Brain pericyte (primary cell): ENCODE measurements around the gene ATG10.
"Not testable (repeated sequence)": the region's sequence is repeated elsewhere in the genome, so short reads cannot be mapped to it uniquely, and the experiment has no call there.

Source experiments
- DNase-seq: peaks from one replicate; pipeline ENCODE4 v3.0.0-alpha.2; 2012; ENCODE audit warnings: low read depth, low spot score

Gene ATG10

DNA sequence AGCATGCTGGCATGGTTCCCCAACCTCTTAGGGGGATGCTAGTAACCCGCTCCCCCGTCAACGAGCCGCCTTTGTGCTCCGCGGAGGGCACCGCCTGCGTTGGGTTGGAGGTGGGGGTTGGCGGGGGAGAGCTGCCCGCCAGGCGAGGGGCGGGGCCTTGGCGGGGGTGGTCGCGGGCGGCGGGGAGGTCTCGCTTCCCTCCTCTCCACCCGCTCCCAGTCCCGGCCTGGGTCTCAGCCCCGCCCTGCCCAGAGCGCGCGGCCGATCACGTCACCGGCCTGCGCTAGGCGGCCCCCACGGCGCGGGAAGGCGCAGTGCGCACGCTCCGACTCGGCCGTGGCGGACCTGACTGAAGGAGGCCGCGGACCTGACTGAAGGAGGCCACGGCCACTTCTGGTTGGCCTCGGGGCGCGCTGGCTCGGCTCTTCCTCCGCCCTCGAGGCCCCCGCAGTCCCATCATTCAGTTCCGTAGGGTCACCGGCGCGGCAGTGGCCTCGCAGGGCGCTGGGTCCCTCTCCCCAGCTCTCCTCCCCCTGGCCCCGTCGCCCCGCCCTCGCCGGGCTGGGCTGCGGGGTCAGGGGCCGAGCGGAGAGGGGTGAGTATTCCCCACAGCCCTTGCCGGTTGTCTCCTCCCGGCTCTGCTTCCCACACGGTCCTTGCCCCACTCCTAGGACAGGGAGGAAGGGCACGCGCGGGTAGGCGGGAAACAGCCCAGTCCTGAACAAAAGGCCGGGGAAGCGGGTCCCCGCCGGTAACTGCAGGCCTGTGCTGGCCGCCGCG is at the start of gene ATG10:
Gene ATG10 (plus strand): TSS at position 312 of the 780 bp plus-strand sequence. CDS start 15,548 bp downstream, outside the sequence.
- peak; percentile 88 for DNase-seq

- DNase-seq: no peak
Observed at GRCh38 chr5:81922854-81923279, 49.0 kb upstream of the ATG10 start.

- DNase-seq: no peak
Observed at GRCh38 chr5:81924442-81924841, 47.4 kb upstream of the ATG10 start.

DNA sequence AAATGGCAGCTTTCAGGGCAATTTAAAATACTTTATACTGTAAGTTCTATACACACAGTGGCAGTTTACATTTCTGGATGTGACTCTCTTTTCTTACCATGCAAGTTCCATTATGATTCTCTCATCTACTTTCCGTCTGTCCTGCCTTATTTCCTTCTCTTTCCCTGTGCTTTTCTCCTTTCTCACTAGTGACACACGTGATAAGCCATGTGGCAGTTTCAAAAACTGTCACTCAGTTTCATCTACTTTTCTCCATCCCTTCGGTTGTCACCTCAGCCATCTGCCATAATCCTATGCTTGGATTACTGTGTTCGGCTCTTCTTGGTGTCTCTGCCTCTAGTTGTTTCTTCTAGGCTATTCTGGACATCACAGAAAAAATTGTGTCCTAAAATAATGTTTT is 46.8 kb upstream of the ATG10 start:
- DNase-seq: no peak

DNA sequence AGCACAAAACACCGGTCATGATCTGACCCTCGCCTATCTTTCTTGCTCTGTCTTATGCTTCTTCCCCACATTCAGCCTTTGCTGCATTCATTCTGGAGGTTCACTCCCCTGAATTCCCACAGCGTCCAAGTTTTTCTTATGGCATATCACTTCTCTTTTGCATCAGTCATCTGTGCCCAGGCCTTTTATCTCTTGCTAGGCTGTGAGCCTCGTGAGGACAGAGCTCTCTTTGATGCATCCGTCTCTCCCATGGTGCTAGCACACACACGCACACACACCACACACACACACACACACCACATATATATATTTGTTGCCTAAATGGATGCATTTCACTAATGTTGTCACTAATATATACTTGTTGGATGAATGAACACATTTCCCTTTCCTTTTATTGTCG is 45.8 kb upstream of the ATG10 start:
- DNase-seq: no peak

- no peak for DNase-seq
Observed at GRCh38 chr5:81936066-81936465, 35.8 kb upstream of the ATG10 start.

DNA sequence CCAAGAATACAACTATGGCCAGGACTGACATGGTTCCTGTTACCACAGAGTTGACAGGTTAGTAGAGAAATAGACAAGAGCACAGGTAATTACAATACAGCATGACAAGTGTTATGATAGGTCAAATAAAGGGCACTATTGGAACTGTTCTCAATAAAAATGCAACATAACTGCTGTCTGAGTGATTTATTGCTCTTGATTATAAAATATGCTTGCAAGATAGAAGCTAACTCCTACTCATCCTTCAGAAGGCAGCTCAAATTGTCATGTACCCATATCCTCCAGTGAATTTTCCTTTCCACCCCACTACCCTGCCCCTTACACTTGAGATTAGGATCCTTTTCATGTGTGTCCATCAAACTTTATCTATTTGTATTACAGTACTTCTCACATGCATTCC is 35.1 kb upstream of the ATG10 start:
- no peak for DNase-seq

- no peak for DNase-seq
Observed at GRCh38 chr5:81942746-81943145, 29.1 kb upstream of the ATG10 start.

- no peak for DNase-seq
Observed at GRCh38 chr5:81948349-81948748, 23.5 kb upstream of the ATG10 start.

- DNase-seq: no peak
Observed at GRCh38 chr5:81949462-81949861, 22.4 kb upstream of the ATG10 start.

DNA sequence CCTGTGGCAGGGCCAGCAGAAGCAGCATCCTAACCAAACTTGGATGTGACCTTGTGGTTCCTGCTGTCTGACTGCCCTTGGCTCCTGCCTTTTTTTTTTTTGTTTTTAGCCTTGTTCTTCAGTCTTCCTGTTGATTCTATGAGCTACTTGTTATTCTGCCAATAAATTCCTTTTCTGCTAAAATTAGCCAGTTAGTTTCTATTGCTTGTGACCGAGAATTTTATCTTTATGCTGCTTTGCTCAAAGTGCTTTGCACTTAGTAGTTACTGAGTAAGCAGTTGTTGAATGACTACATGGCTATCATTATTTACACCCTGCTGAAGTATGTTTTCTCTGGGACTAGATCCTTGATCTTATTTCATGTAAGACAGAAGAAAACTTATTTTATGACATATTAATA is 20.8 kb upstream of the ATG10 start:
- no peak for DNase-seq

DNA sequence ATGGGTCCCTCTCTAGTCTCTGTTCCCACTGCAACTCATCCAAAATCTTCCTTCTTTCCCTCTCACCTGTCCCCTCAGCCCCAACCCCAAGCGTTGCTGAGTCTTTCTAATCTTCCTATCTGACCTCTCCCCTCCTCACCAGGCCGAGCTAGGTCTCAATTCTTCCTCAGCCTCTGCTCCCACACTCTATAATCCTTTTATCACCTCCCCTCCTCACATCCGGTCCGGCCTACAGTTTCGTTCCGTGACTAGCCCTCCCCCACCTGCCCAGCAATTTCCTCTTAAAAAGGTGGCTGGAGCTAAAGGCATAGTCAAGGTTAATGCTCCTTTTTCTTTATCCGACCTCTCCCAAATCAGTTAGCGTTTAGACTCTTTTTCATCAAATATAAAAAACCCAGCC is 17.0 kb upstream of the ATG10 start:
- DNase-seq: not testable (repeated sequence)

DNA sequence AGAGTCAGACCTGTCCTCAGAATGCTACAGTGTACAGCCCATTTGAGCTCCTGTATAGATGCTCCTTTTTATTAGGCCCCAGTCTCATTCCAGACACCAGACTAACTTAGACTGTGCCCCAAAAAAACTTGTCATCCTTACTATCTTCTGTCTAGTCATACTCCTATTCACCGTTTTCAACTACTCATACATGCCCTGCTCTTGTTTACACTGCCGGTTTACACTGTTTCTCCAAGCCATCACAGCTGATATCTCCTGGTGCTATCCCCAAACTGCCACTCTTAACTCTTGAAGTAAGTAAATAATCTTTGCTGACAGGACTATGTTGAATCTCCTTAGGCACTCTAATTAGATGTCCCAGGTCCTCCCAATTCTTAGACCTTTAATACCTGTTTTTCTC is 13.7 kb upstream of the ATG10 start:
- not testable (repeated sequence) for DNase-seq

DNA sequence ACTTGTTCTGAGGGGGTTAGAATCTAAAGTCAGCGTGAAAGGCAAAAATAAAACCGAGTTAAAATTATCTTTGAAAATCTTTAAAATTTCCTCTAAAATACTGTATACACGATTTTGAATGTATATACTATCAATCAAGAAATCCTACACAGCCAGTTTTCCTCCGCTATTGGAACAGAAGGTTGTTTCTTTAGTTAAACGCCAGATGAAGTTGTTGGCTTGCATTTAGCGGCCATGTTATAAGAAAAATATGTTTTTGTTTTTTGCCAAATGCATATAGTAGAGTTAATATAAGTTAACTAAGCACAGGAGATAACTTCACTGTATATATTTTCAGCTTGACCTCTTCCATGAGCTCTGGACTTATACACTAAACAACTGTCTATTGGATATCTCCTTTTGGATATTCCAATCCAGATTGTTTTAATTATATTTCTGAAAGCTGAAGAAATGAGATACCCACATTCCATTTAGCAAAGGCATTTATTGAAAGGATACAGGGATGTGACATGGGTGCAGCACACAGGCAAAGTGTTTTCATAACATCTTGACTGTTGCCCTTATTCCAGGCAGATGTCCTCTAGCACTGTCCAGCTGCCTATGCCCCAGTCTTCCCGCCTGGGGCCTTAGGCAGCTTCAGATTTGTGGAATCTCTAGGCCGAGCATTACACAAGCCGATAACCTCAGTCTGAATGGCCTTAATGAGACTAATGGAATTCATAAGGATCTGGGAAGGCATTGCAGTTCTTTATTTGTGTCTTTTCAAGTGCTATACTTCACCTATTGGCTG is 10.0 kb upstream of the ATG10 start:
- no peak for DNase-seq

GRCh38 chr5:81963544-81963943 is 8.3 kb upstream of the ATG10 start:
- no peak for DNase-seq

DNA sequence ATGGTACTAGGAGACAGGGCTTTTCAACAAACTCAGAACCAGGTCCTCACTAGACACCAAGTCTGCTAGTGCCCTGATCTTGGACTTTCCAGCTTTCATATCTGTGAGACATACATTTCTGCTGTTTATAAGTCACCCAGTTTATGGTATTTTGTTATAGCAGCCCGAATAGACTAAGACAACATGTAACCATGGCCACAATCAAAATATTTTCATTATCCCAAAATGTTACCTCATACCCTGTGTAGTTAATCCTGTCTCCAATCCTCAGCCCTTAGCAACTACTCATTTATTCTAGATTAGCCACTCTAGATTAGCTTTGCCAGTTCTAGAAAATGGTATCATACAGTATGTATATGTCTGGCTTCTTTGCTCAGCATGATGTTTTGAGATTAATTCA is 6.3 kb upstream of the ATG10 start:
- no peak for DNase-seq

DNA sequence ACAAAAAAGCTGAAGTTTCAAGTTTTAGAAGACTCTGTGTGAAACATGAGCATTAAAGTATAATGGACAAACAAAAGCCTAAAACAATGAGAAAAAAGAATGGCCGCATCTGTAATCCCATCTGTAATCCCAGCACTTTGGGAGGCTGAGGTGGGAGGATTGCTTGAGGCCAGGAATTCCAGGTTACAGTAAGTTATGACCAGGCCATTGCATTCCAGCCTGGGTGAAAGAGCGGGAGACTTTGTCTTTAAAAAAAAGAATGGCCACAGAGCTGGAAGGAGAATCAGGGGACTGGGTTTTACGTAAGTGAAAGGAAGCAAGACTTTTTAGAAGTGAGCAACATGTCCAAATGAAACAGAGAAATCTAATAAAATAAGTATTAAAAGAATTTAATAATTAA is 2.6 kb upstream of the ATG10 start:
- no peak for DNase-seq

DNA sequence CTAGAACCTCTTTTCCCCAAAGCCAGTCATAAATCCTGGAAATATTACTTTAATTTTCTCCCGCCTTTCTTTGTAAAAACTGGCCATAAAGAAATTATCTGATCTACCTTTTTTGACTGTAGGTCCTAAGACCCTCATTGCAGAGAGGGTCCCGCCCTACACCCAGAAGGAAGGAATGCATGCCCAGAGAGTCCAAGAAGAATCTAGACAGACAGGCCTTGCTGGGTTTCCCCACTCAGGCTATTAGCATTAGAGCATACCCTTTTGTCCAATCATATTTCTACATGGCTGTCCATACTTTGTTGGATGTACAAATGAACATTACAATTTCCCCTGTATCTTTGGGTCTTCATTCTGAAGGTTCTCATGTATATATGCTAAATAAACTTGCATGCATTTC is 1.9 kb upstream of the ATG10 start:
- DNase-seq: no peak

GRCh38 chr5:81971111-81971711 is 612 bp upstream of the ATG10 start:
- no peak for DNase-seq

- DNase-seq: no peak
Observed at GRCh38 chr5:81972492-81972783, 615 bp downstream of the ATG10 start.

- DNase-seq: no peak
Observed at GRCh38 chr5:81980160-81980559, 8.3 kb downstream of the ATG10 start.

DNA sequence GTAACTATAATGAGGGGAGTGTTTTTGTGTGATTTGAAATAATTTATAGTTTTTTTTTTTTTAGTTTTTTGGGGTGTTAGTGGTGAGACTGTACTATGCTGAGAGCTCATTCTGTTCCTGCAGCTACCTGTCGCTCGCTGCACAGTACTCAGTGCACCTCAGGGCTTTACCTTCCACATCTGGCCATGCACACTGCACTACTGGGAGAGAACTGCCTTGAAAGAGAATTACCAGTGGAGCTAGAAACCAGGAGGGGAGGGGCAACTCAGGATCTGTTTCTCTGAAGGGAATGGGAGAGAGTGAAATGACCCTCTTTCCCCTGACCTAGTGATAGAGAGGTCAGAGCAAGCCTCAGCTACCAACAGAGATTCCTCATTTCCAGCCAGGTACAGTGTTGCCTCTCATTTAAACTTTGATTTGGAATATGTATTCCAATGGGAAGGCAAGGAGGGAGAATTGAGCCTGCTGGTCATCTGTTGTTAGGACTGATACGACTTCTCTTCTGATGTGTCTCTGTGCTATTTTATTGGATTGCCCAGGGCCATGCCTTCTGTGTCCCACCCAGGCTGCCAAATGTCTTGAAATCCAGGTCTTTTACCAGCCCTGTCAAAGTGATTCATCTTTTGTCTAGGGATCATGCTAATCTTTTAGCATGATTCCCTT is 8.9 kb downstream of the ATG10 start:
- DNase-seq: no peak
